GM18507 (cell line): ENCODE data around the gene ADGRG7.
A peak's percentile ranks its signal among the peaks of the same experiment; 100 is the strongest.
"Not testable (repeated sequence)": the region's sequence is repeated elsewhere in the genome, so short reads cannot be mapped to it uniquely, and the experiment has no call there.

Source experiments
- DNase-seq: peaks from one replicate; pipeline ENCODE4 v3.0.0; 2011; ENCODE audit warnings: low read depth; ENCODE audit not compliant: insufficient read length; ENCODE audit errors: extremely low spot score
- FAIRE-seq: peaks from 2 replicates; lab custom pipeline; 2011; peaks lifted over from hg19 to GRCh38; lab: Jason Lieb, UNC

Gene ADGRG7

DNA sequence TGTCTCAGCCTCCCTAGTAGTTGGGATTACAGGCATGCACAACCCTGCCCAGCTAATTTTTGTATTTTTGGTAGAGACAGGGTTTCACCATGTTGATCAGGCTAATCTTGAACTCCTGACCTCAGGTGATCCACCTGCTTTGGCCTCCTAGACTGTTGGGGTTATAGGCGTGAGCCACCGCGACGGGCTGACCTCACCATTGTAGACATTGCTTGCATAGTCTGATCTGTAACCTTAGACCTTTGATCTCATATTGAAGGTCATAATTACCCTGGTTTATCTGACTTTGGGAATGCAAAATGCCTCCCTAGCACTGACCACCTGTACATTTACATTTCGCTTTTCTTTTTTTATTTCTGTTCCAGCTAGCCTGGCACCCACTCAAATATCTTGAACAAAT lies 31.2 kb downstream of the ADGRG7 start:
- no peak for DNase-seq
- no peak for FAIRE-seq

DNA sequence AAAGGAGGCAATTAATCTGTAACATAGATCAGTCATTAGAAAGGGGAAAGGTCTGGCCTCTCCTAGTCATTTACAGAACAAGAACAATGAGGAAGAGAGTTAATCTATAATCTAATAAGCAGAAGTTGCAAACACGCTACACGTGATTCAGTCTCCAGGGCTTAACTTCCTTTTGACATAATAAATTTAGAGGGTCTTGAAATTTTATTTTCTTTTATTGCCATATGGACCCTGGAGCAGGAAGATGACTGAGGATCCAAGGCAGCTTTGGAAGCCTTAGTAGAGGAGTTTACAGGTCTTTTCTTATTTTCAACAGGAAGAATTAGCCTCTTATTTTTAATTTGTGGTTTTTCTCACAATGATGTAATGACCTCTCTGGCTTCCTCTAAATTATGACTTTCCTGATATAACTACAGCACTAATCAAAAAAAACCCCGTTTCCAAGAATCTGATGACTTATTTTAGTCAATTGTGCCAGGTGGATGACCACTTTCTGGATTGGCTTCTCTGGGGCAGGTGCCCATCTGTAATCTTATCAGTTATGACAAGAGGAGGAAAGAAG lies 32.2 kb downstream of the ADGRG7 start:
- DNase-seq = no peak
- FAIRE-seq = peak; percentile 83

DNA sequence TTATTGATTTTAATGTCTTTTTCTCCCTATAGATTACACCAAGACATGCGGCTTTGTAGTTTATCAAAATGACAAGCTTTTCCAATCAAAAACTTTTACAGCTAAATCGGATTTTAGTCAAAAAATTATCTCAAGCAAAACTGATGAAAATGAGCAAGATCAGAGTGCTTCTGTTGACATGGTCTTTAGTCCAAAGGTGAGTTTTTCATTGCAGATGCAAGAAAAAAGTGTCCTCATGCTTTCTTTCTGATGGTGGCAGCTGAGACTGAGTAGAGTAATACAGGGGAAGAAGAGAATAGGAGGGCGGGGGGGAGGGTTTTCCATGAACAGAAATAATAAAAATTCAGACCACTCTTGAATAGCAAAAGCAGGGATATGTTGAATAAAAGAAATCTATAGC lies 36.5 kb downstream of the ADGRG7 start:
- FAIRE-seq (no peak), DNase-seq (no peak)

DNA sequence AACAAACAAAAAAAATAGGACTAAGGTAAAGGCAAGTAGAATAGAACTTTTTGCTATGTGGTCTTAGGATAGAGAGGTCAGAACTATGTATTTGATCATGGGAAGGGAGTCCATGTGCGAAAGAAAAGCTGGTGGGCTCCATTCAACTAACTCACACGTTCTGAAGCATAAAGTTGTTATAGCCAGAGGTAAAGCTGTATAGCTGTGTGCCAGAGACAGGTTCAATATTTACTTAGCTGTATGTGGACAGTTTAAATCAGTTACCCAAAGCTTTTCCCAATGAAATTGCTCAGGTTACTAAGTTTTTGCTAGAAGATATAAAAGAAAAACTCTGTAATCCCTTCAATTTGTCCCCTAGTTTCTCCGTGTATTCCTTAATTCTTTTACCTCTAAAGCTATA lies 37.8 kb downstream of the ADGRG7 start:
- no peak for FAIRE-seq

GRCh38 chr3:100647657-100648056 lies 38.3 kb downstream of the ADGRG7 start:
- FAIRE-seq = no peak

More for the DNA sequence above, 37.8 kb downstream of the ADGRG7 start:
- DNase-seq = no peak

GRCh38 chr3:100650651-100651619 lies 41.5 kb downstream of the ADGRG7 start:
- no peak for DNase-seq
- peak; percentile 87 for FAIRE-seq

More at GRCh38 chr3:100647657-100648056, 38.3 kb downstream of the ADGRG7 start:
- no peak for DNase-seq

DNA sequence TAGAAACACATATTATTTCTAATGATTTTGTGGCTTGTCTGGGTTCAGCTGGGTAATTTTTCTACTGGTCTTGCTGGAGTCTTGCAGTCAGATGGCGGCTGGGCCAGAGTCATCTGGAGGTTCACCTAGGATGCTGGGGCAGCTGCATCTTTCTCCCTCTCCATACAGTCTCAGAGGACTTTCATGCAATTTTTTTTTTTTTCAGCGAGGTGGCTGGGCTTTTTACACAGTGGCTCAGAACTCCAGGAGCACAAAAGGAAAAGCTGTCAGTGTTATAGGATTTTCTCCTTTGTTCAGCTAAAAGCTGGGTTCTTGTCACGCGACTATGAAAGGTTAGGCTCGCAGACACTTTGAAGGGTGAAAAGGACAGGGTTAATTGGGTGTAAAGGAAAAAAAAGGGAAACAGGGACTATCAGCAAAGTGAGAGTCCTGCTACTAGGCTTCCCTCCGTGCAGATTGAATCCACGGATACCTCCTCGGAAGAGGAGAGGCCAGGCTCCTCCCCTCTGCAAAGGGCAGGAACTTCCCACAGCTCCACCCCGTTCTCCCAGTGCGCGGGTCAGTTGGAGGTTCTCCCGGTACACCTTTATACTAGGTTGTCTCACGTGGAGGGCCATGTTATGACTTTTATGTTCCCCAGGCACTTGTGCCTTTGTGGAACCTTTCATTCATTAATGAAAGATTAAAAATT lies 44.3 kb downstream of the ADGRG7 start:
- FAIRE-seq = no peak
- DNase-seq = no peak

GRCh38 chr3:100656945-100657344 lies 47.5 kb downstream of the ADGRG7 start:
- no peak for DNase-seq
- no peak for FAIRE-seq

GRCh38 chr3:100661294-100661693 lies 51.9 kb downstream of the ADGRG7 start:
- not testable (repeated sequence) for FAIRE-seq, DNase-seq

GRCh38 chr3:100662113-100662823 lies 52.9 kb downstream of the ADGRG7 start:
- no peak for FAIRE-seq
- no peak for DNase-seq

- no peak for FAIRE-seq
- DNase-seq = no peak
Observed at GRCh38 chr3:100665230-100665629, 55.8 kb downstream of the ADGRG7 start.

DNA sequence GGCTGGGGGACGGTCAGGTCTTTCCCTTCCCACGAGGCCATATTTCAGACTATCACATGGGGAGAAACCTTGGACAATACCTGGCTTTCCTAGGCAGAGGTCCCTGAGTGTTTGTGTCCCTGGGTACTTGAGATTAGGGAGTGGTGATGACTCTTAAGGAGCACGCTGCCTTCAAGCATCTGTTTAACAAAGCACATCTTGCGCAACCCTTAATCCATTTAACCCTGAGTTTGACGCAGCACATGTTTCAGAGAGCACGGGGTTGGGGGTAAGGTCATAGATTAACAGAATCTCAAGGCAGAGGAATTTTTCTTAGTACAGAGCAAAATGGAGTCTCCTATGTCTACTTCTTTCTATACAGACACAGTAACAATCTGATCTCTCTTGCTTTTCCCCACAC lies 57.3 kb downstream of the ADGRG7 start:
- FAIRE-seq = not testable (repeated sequence)

DNA sequence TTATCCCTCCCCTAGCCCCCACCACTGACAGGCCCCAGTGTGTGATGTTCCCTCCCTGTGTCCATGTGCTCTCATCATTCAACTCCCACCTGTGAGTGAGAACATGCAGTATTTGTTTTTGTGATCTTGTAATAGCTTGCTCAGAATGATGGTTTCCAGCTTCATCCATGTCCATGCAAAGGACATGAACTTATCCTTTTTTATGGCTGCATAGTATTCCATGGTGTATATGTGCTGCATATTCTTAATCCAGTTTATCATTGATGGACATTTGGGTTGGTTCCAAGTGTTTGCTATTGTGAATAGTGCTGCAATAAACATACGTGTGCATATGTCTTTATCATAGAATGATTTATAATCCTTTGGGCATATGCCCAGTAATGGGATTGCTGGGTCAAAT lies 57.9 kb downstream of the ADGRG7 start:
- FAIRE-seq, DNase-seq: not testable (repeated sequence)

More for the DNA sequence above, 57.3 kb downstream of the ADGRG7 start:
- not testable (repeated sequence) for DNase-seq

DNA sequence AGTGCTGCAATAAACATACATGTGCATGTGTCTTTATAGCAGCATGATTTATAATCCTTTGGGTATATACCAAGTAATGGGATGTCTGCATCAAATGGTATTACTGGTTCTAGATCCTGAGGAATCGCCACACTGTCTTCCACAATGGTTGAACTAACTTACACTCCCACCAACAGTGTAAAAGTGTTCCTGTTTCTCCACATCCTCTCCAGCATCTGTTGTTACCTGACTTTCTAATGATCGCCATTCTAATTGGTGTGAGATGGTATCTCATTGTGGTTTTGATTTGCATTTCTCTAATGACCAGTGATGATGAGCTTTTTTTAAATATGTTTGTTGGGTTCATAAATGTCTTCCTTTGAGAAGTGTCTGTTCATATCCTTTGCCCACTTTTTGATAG lies 61.6 kb downstream of the ADGRG7 start:
- DNase-seq, FAIRE-seq: not testable (repeated sequence)

DNA sequence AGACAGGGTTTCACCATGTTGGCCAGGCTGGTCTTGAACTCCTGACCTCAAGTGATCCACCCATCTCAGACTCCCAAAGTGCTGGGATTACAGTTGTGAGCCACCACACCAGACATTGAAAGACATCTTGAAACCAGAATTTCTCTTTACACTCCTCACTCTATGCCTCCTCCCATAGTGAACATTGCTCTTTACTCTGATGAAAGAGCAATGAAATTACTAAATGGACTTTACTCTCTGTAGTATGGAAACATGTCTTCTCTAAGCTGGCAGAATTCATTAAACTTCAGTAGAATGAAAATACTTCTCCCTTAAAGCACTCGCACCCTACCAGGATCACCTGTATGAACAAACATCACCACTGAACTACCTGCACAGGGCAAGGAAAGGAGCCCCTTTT lies 72.1 kb downstream of the ADGRG7 start:
- DNase-seq = no peak

GRCh38 chr3:100682056-100682853 lies 72.9 kb downstream of the ADGRG7 start:
- DNase-seq (no peak), FAIRE-seq (no peak)

More for the DNA sequence above, 72.1 kb downstream of the ADGRG7 start:
- no peak for FAIRE-seq

GRCh38 chr3:100682854-100683760 lies 73.7 kb downstream of the ADGRG7 start:
- no peak for FAIRE-seq
- no peak for DNase-seq

DNA sequence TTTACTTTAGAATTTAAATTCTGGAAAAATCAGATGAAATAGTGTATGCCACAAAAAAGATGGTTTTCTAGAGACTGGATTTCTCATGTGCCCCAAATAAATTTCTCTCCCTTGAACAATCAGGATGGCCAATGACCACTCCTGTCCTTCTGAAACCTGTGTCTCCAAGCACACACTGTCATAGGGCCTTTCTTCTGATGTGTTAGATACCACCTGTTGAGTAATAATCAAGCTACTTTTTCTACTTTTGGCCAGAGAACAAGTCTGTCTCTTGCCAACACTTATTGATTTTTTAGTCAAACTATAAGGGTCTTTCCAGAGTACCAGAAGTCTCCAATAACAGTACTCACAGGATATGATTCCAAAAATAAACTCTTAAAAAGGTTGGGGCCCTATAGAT lies 83.8 kb downstream of the ADGRG7 start:
- DNase-seq (no peak), FAIRE-seq (no peak)
